Neuron (in vitro differentiated cells): ENCODE measurements around the gene AK8.

Experiments used
- H2AFZ ChIP-seq: one replicate; pipeline ENCODE4 v1.6.1; 2013; ENCODE audit warnings: low read depth, mild to moderate bottlenecking, inconsistent platforms, low read length, moderate library complexity
- H3K27me3 ChIP-seq: one replicate; pipeline ENCODE4 v1.6.1; 2013; ENCODE audit warnings: low read length; ENCODE audit not compliant: insufficient read depth
- H3K36me3 ChIP-seq: one replicate; pipeline ENCODE4 v1.6.1; 2013; ENCODE audit warnings: low read length; ENCODE audit not compliant: insufficient read depth
- H3K4me1 ChIP-seq: one replicate; pipeline ENCODE4 v1.6.1; 2013; ENCODE audit warnings: low read length; ENCODE audit not compliant: insufficient read depth
- H3K4me3 ChIP-seq: 2 replicates; pipeline ENCODE4 v1.5.1; 2013; ENCODE audit warnings: mild to moderate bottlenecking, low read length, moderate library complexity
- H3K9me3 ChIP-seq: one replicate; pipeline ENCODE4 v1.6.1; 2013; ENCODE audit warnings: low read length

AK8 gene

DNA sequence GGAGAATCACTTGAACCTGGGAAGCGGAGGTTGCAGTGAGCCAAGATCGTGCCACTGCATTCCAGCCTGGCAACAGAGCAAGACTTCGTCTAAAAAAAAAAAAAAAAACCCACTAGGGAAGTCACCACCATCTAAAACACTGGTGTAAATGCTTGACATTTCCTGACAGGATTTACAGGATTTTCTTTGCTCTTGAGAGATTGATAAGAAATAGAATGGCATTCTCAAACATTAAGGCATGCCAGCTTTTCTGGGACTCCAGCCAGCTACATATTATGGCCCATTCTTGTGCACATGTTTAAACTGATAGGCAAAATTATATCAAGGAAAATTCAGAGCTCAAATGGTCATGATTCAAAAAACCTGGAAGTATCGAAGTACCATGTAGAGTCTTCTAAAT is 179.1 kb downstream of the AK8 start:
- no peaks in the 10 kb centered on the region for H3K4me1 ChIP-seq
- no peak overlapping the region for H3K4me3 ChIP-seq
- peaks cover 2% of the 10 kb centered on the region for H3K9me3 ChIP-seq
- H3K27me3 ChIP-seq, result no peaks in the 10 kb centered on the region
- no peaks in the 10 kb centered on the region for H3K36me3 ChIP-seq
- no peak overlapping the region for H2AFZ ChIP-seq

DNA sequence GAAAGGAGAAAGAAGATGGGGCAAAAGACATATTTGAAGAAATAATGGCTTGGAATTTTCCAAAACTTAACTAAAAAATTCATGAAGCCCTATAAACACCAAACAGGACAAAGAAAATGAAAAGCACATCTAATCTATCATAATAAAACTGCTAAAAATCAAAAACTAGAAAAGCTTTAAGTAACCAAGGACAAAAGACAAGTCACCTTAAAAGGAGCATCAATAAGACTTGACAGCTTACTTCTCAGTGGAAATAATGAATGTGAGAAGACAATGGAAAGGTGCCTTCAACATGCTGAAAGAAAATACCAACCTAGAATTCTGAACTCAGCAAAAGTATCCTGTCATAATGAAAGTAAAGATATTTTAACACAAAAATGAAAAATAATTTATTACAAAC is 180.9 kb downstream of the AK8 start:
- Histone ChIP-seq H3K4me3 (no peak overlapping the region), H3K36me3 (no peaks in the 10 kb centered on the region), H3K27me3 (no peaks in the 10 kb centered on the region), H3K9me3 (no peaks in the 10 kb centered on the region), H3K4me1 (no peaks in the 10 kb centered on the region), H2AFZ (no peak overlapping the region)

DNA sequence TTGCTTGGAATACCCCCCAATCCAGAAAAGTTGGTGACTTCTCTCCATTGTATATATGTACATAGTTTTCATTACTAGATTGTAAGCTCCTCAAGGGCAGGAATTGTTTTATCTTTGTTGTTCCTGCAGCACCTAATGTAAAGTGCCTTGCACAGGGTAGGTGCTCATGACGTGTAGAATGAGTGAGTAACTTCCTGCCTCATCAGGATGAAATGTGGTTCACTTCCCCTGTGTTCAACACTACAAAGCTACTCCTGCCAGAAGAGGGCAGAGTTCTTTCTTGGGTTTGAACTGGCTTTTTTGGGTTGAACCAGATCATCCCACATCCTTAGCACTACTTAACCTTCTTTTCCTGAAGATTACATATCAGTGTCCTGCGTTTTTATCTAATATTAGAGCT is 183.9 kb downstream of the AK8 start:
- no peaks in the 10 kb centered on the region for H3K27me3 ChIP-seq
- H2AFZ ChIP-seq, result no peak overlapping the region
- no peaks in the 10 kb centered on the region for H3K4me1 ChIP-seq
- H3K4me3 ChIP-seq, result no peak overlapping the region
- peaks cover 28% of the 10 kb centered on the region for H3K36me3 ChIP-seq
- peaks cover 5% of the 10 kb centered on the region for H3K9me3 ChIP-seq

DNA sequence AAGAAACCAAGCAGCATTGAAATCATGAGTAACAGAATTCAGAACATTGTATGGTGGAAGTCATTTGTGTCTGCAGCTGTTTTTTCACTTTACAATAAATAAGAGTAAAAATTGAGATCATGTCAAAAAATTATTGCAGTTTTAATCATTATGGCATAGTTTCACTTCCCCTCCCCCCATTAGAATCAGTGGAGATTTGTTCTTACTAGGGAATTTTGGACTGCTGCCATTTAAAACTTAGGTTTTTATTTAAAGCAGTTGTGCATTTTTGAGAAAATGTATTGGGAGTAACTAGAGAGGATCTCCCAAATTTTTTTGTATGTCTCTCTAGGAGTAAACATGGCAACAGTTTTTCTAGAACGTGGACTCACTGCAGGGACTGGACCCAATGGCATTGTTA is 187.4 kb downstream of the AK8 start:
- peaks cover 60% of the 10 kb centered on the region for H3K36me3 ChIP-seq
- H3K27me3 ChIP-seq, result no peaks in the 10 kb centered on the region
- no peaks in the 10 kb centered on the region for H3K4me1 ChIP-seq
- H3K9me3 ChIP-seq, result peaks cover 9% of the 10 kb centered on the region
- no peak overlapping the region for H2AFZ ChIP-seq
- H3K4me3 ChIP-seq, result no peak overlapping the region

DNA sequence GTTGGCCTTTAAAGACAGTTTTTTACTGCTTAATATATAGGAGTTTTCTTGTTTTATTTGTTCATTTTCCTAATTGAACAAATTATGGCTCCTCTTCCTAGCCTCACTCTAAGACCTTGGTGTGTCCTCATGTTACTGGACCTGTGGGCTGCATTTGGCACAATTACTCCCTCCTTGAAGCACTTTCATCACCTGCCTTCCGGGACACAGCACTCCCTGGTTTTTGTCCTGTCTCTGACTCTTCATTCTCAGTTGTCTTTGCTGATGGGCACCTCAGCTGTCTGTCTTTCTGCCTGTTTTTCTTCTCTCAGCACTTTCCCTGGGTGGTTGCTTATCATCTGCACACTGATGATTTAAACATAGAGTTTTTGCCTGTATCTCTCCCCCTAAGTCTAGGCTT is 194.2 kb downstream of the AK8 start:
- Histone ChIP-seq H3K36me3 (peaks cover 94% of the 10 kb centered on the region), H3K9me3 (peaks cover 7% of the 10 kb centered on the region), H2AFZ (no peak overlapping the region), H3K4me1 (no peaks in the 10 kb centered on the region), H3K4me3 (no peak overlapping the region), H3K27me3 (no peaks in the 10 kb centered on the region)

DNA sequence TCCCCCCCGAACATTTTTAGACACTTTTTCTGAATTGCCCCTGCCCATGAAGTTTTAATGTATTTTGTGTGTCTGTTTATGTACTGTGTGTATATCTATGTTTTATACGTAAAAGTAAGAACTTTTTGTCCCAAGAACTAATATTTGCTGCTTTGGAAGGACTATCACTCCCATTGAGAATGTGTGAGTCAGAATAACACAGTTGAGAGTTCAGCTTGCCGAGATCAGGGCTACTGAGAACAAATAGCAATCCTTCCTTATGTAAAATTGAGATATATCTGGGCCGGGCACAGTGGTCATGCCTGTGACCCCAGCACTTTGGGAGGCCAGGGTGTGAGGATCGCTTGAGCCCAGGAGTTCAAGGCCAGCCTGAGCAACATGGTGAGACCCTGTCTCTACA is 196.5 kb downstream of the AK8 start:
- Histone ChIP-seq H3K27me3 (no peaks in the 10 kb centered on the region), H3K4me1 (no peaks in the 10 kb centered on the region), H3K36me3 (peaks cover 88% of the 10 kb centered on the region), H2AFZ (no peak overlapping the region), H3K4me3 (no peak overlapping the region), H3K9me3 (peaks cover 3% of the 10 kb centered on the region)

DNA sequence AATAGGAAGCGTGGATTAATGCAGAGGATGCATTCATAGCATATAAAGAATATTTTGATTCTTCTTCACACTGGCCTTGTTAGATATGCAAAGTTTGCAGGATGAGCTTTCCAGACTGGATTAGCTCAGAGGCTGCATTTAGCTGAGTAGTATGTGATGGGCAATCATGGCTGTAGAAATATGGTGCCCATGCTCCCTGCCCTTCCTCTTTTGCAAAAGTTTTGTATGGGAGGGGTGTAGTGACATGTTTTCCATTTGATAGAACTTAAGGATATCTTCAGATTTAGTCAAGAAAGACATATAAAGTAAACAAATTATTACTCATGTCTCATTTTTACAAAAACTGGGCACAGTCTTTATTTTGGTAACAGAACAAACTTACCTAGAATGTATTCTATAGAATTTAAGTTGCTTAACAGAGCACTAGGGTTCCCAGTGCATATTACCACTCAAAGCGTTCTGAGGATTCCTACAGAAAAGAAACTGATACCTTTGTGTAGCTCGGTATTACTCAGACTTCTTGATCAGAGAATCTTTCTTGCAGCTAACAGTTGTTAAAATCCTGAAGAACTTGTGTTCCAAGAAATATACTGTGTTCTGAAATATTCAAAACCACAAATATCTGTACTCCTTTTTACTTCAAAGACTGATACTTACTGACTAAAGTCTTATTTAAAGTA is 198.0 kb downstream of the AK8 start:
- Histone ChIP-seq H3K4me1 (no peaks in the 10 kb centered on the region), H2AFZ (no peak overlapping the region), H3K36me3 (peaks cover 74% of the 10 kb centered on the region), H3K27me3 (no peaks in the 10 kb centered on the region), H3K4me3 (no peak overlapping the region), H3K9me3 (peaks cover 3% of the 10 kb centered on the region)

DNA sequence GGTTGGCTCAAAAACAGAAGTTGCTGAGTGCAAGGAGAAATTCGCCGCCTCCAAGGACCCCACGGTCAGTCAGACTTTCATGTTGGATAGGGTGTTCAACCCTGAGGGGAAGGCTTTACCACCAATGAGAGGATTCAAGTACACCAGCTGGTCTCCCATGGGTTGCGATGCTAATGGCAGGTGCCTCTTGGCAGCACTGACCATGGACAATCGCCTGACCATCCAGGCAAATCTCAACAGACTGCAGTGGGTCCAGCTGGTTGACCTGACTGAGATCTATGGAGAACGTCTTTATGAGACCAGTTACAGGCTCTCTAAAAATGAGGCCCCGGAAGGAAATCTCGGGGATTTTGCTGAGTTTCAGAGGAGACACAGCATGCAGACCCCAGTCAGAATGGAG is 200.1 kb downstream of the AK8 start:
- H2AFZ ChIP-seq, result no peak overlapping the region
- peaks cover 53% of the 10 kb centered on the region for H3K36me3 ChIP-seq
- H3K4me1 ChIP-seq, result peaks cover 4% of the 10 kb centered on the region
- H3K27me3 ChIP-seq, result no peaks in the 10 kb centered on the region
- no peak overlapping the region for H3K4me3 ChIP-seq
- H3K9me3 ChIP-seq, result peaks cover 3% of the 10 kb centered on the region
